Gastrocnemius medialis (tissue), 4 donors: ENCODE measurements around the gene MAP2K5. TPM values are rescaled to one million over a fixed set of nuclear protein-coding genes. Genes with fewer than 3 reads are reported as not detected.

ENCODE experiments used
- ATAC-seq, 2 donors: fragments of 150-250 bp; one replicate each; pipeline ENCODE4 v1.9.1; 2016
- DNase-seq, 2 donors: peaks; one replicate each; pipeline ENCODE4 v3.0.0-alpha.2; 2019
- H3K27ac ChIP-seq, 4 donors: fragments of 200-600 bp; sonication (generic); 1 replicate in 1 of 4; 2 replicates in 3 of 4; pipeline ENCODE4 v1.5.1; 2016 to 2018; ENCODE audit warnings: mild to moderate bottlenecking in 2 of 4, moderate library complexity in 1 of 4
- H3K27me3 ChIP-seq, 3 donors: fragments of 200-600 bp; sonication (generic) in 2 of 3; 1 replicate in 1 of 3; 2 replicates in 2 of 3; pipeline versions ENCODE4 v1.5.1 to v1.6.0; 2016 to 2019; ENCODE audit warnings: mild to moderate bottlenecking in 1 of 3, moderate library complexity in 1 of 3
- H3K36me3 ChIP-seq, 2 donors: fragments of 200-600 bp; sonication (generic) in 1 of 2; one replicate each; pipeline ENCODE4 v1.5.1; 2017 to 2018
- H3K4me1 ChIP-seq, 2 donors: fragments of 200-600 bp; sonication (generic) in 1 of 2; one replicate each; pipeline ENCODE4 v1.5.1; 2016 to 2017; ENCODE audit warnings: mild to moderate bottlenecking in 2 of 2
- H3K4me3 ChIP-seq, 4 donors: fragments of 200-600 bp; sonication (generic) in 3 of 4; 1 replicate in 1 of 4; 2 replicates in 3 of 4; pipeline ENCODE4 v1.5.1; 2016 to 2019; ENCODE audit warnings: mild to moderate bottlenecking in 2 of 4
- H3K9me3 ChIP-seq, 3 donors: fragments of 200-600 bp; sonication (generic) in 2 of 3; 1 replicate in 1 of 3; 2 replicates in 2 of 3; pipeline ENCODE4 v1.5.1; 2016 to 2019
- POLR2A ChIP-seq, 2 donors: fragments of 450-650 bp; IDR thresholded peaks; one replicate each; pipeline ENCODE4 v1.6.1; 2017; ENCODE audit warnings: antibody characterized with exemption in 2 of 2, mild to moderate bottlenecking in 2 of 2, moderate library complexity in 2 of 2
- in situ Hi-C, 4 donors: fragments of 200-750 bp; cut with MboI; loops; one replicate each; pipeline versions ENCODE4 v1.15.0 to v1.8.0; 2017; ENCODE audit warnings: low sequenced_read_pairs in 4 of 4
- intact Hi-C: fragments of 100-400 bp; cut with DNase I; formaldehyde crosslinking; loops from one replicate; pipeline ENCODE4 v1.15.1; 2023; ENCODE audit warnings: low total_unique reads
- total RNA-seq, 4 donors: library from RNA; depleted of rRNA; stranded (reverse); fragments of >200 nt; gene quantifications; one replicate each; pipeline versions ENCODE4 v1.1.0 to v1.2.3, GENCODE V29; 2016
- TF ChIP-seq, protein P1 (sequence below), 5 experiments: fragments of 450-650 bp in 3 of 5; fragments of 200-600 bp in 2 of 5; sonication (generic) in 2 of 5; IDR thresholded peaks in 4 of 5; conservative IDR thresholded peaks in 1 of 5; 1 replicate in 4 of 5; 2 replicates in 1 of 5; pipeline ENCODE4 v1.5.1; 2016 to 2019; ENCODE audit warnings: antibody characterized with exemption in 5 of 5, mild to moderate bottlenecking in 3 of 5, moderate library complexity in 3 of 5

MAP2K5 gene
- total RNA-seq, 4 donors from 2014 or later = 5.9 to 6.8 (median 6.4) TPM

DNA sequence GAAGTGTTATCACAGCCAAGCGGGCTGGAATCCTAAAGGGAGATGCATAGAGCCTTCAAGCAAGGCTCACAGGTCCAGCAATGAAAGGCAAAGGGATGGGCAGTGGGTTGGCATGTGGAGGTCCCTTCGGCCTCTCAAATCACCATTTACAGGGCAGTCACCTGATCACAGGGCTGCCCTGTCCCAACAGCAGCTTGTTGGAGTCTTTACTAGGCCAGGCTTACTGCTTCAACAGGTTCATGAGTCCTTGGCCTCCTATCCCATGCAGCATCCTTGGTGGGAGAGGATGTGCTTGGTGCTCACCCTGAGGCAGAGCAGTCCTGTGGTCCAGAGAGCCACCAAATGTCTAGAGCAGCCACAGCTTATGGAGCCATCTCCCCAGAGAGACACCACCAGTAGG is 258.6 kb downstream of the MAP2K5 start:
- Histone ChIP-seq H3K4me3 (no peak overlapping the region), H3K36me3 (no peaks in the 10 kb centered on the region), H3K27ac (no peak overlapping the region), H3K4me1 (no peaks in the 10 kb centered on the region), H3K9me3 (no peaks in the 10 kb centered on the region), H3K27me3 (no peaks in the 10 kb centered on the region)
- no peak for DNase-seq
- in situ Hi-C loops = no loop called here
- intact Hi-C loops = no loop called here
- ATAC-seq = no peak
- no peak for TF ChIP-seq POLR2A (IDR thresholded peaks at IDR 0.05)
- TF ChIP-seq, protein P1, sequence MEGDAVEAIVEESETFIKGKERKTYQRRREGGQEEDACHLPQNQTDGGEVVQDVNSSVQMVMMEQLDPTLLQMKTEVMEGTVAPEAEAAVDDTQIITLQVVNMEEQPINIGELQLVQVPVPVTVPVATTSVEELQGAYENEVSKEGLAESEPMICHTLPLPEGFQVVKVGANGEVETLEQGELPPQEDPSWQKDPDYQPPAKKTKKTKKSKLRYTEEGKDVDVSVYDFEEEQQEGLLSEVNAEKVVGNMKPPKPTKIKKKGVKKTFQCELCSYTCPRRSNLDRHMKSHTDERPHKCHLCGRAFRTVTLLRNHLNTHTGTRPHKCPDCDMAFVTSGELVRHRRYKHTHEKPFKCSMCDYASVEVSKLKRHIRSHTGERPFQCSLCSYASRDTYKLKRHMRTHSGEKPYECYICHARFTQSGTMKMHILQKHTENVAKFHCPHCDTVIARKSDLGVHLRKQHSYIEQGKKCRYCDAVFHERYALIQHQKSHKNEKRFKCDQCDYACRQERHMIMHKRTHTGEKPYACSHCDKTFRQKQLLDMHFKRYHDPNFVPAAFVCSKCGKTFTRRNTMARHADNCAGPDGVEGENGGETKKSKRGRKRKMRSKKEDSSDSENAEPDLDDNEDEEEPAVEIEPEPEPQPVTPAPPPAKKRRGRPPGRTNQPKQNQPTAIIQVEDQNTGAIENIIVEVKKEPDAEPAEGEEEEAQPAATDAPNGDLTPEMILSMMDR (IDR thresholded peaks at IDR 0.05 in 4 of 5, conservative IDR thresholded peaks at IDR 0.05 in 1 of 5) = no peak

DNA sequence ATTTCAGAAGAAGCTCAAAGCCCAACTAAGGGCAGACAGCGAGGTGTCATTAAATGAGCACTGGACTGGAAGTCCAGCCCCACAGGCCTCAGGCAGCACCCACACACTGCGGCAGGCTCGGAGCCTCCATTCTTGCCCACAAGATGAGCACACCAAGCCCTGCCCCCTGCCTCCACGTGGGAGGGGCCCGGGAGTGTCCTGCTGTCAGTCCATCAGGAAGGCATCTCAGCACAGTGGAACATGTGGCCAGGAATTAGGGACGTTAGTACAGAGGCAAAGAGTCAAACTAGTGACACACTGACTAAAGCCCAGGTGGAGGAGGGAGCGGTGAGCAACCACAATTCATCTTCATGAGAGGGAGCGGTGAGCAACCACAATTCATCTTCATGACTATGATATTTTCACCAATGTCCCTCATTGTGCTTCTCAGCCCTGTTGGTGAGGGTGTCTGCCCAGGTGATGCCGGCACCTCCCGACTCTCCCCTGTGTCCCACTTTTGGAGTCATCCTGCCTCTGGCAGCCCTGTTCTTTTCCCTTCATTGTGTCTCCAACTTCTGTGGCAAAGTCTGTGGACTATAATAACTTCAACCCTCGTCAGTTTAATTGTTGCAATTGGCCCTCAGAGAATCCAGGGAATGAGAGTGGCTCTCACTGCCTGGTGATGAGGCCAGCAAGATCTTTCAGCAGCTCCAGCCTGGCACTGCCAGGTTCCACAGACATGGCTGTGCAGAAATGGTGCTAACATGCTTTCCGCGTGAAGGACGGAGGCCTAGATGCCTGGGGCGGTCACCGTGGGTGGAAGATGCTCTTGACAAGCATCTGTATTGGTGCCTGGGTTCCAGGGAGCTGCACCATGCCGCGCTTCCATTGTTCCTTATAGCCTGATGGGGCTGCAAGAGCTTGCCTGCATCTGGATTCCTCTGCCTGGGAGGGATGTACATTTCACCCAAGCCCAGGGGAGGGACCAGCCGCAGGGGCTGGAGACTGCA is 259.7 kb downstream of the MAP2K5 start:
- ATAC-seq (no peak), DNase-seq (no peak)
- intact Hi-C loops = no loop called here
- no peaks in the 10 kb centered on the region for H3K27me3 ChIP-seq
- H3K27ac ChIP-seq = no peak overlapping the region
- TF ChIP-seq, protein P1 (IDR thresholded peaks at IDR 0.05 in 4 of 5, conservative IDR thresholded peaks at IDR 0.05 in 1 of 5) = no peak
- TF ChIP-seq POLR2A (IDR thresholded peaks at IDR 0.05) = no peak
- in situ Hi-C loops = no loop called here
- H3K9me3 ChIP-seq = no peaks in the 10 kb centered on the region
- H3K4me1 ChIP-seq = no peaks in the 10 kb centered on the region
- no peak overlapping the region for H3K4me3 ChIP-seq
- no peaks in the 10 kb centered on the region for H3K36me3 ChIP-seq

DNA sequence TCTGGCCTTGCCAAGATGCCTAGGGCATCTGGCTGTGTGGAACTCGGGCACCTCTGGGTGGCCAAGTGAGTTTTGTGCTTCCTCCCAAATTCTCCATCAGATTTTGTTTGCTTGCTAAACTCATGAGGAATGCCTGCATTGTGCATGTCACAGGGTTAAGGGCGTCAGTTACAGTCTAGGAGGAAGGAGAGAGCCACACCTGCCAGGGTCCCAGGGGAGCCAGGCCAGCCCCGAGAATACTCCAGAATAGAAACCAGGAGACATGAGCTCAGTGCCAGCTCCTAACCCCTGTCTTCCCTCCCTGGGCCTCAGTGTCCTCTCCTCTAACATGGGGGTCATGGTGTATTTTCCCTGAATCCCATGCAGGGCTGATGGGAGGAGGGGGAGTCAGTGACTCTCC is 260.8 kb downstream of the MAP2K5 start:
- no peak for DNase-seq
- no peaks in the 10 kb centered on the region for H3K4me1 ChIP-seq
- no peak overlapping the region for H3K27ac ChIP-seq
- intact Hi-C loops (no loop called here), in situ Hi-C loops (no loop called here)
- no peak for ATAC-seq
- no peaks in the 10 kb centered on the region for H3K9me3 ChIP-seq
- H3K27me3 ChIP-seq = no peaks in the 10 kb centered on the region
- H3K4me3 ChIP-seq = no peak overlapping the region
- no peak for TF ChIP-seq POLR2A (IDR thresholded peaks at IDR 0.05)
- TF ChIP-seq, protein P1 (IDR thresholded peaks at IDR 0.05 in 4 of 5, conservative IDR thresholded peaks at IDR 0.05 in 1 of 5) = no peak
- H3K36me3 ChIP-seq = no peaks in the 10 kb centered on the region

DNA sequence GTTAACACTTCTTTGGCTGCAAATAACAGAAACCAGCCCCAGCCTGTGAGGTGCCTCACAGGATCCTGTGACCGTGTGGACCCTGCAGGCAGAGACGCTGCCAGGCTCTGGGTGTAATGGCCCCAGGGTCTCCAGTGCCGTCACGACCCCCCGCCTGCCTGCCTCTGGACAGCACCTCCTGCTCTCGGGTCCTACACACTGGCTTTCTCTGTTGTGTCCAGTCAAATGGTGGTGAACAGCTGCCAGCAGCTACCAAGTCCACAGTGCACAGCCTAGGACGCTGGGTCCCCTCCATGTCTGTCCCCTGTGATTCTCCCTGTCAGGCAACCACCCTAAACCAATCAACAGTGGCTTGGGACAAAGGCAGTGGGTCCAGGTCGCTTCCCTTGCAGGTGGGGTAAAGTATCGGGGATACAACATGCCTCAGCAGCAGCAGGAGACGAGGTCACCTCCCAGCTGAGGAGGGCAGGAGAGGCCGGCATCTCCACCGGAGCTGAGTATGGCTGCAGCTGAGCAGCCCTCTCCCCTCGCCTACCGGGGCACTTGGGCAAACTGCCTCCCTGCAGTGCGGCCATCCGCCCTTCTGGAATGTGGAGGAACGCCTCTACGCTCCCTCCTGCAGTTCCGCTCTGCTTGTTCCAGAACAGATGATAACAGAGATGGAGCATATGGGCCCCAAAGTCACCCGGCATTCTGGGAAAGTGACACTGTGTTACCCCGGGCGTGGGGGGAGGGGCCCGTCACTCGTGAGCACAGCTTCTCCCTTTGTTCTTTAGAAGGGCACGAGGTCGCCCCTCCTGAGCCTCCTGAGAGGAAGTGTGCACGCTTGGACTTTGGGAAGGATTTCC is 261.7 kb downstream of the MAP2K5 start:
- Histone ChIP-seq H3K4me3 (no peak overlapping the region), H3K27ac (no peak overlapping the region), H3K27me3 (no peaks in the 10 kb centered on the region), H3K36me3 (no peaks in the 10 kb centered on the region), H3K4me1 (no peaks in the 10 kb centered on the region), H3K9me3 (no peaks in the 10 kb centered on the region)
- DNase-seq (no peak), ATAC-seq (no peak)
- TF ChIP-seq, protein P1 (IDR thresholded peaks at IDR 0.05 in 4 of 5, conservative IDR thresholded peaks at IDR 0.05 in 1 of 5) = no peak
- TF ChIP-seq POLR2A (IDR thresholded peaks at IDR 0.05) = no peak
- in situ Hi-C loops (no loop called here), intact Hi-C loops (no loop called here)
